ENCODE results near the gene LMAN1.

LMAN1 gene

GRCh38 chr18:59387687-59388565 lies 28.9 kb upstream of the LMAN1 start (continued):
- TF ChIP-seq, protein P1, sequence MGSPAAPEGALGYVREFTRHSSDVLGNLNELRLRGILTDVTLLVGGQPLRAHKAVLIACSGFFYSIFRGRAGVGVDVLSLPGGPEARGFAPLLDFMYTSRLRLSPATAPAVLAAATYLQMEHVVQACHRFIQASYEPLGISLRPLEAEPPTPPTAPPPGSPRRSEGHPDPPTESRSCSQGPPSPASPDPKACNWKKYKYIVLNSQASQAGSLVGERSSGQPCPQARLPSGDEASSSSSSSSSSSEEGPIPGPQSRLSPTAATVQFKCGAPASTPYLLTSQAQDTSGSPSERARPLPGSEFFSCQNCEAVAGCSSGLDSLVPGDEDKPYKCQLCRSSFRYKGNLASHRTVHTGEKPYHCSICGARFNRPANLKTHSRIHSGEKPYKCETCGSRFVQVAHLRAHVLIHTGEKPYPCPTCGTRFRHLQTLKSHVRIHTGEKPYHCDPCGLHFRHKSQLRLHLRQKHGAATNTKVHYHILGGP (tag by site-specific recombination; IDR thresholded peaks at IDR 0.05): no peak
- TF ChIP-seq PRDM10 (tag by site-specific recombination; IDR thresholded peaks at IDR 0.05) (peak; percentile 76), FEZF1 (tag by site-specific recombination; IDR thresholded peaks at IDR 0.05) (0 out of 2 replicates have a peak, but pooled peaks have one; percentile 11), ZEB2 (tag by site-specific recombination; IDR thresholded peaks at IDR 0.05) (no peak), ZBTB17 (tag by site-specific recombination; IDR thresholded peaks at IDR 0.05) (0 out of 2 replicates have a peak, but pooled peaks have one; percentile 17)

DNA sequence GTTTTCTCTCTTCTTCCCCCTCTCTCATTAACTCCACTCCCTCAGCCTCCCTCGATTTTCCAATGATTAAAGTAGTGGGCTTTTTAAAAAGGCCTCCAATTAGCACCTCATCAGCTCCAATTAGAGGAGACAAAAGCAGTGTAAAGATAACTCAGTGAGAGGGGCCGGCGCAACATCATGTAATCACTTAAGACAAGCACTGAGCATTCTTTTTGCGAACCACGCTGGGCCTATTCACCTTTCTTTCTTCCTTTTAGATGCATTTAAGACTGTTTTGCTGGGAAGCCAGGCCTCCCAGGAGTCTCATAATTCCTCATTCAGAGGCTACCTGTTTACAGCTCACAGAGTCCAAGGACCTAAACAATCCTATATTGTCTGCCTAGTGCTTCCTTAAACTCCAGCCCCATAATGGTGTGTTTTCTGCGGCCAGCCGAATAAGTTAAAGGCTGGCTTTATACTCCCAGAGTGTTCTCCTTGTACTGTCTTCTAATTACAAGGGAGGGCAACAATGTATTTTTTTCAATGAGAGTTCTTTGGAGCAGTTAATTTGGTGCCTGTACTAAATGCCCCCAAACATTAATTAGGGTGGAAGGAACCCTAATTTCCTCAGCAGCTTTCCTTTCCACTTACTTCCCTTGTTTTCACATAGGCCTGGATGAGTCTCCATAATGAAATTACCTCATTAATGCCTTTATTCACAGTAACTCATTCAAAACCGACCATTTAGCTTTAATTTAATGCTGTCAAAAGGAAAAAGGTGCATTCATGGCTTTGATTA lies 28.0 kb upstream of the LMAN1 start:
- POLR2A ChIA-PET: no interaction called here
- Histone ChIP-seq H3K9me3 (ENCODE audit: control insufficient read depth, insufficient read depth, low read depth, low read length) (no peaks in the 10 kb centered on the region), H3K4me3 (ENCODE audit: low read depth, low read length) (no peak overlapping the region), H3K4me1 (ENCODE audit: control insufficient read depth, insufficient read depth, low read length) (peaks cover 13% of the 10 kb centered on the region), H3K36me3 (ENCODE audit: control insufficient read depth in 2 of 2, insufficient read depth in 1 of 2, low read length in 2 of 2) (no peaks in the 10 kb centered on the region), H3K27ac (ENCODE audit: extremely low read depth, low read depth, low read length) (no peak overlapping the region)
- CTCF ChIA-PET: interaction anchor here (0.8 to 4.4 kb wide), 9 partner anchors 8 to 138 kb away, joined by 3 to 34 read pairs (median 4); no protein-coding TSS in a partner anchor
- TF ChIP-seq, protein P2, sequence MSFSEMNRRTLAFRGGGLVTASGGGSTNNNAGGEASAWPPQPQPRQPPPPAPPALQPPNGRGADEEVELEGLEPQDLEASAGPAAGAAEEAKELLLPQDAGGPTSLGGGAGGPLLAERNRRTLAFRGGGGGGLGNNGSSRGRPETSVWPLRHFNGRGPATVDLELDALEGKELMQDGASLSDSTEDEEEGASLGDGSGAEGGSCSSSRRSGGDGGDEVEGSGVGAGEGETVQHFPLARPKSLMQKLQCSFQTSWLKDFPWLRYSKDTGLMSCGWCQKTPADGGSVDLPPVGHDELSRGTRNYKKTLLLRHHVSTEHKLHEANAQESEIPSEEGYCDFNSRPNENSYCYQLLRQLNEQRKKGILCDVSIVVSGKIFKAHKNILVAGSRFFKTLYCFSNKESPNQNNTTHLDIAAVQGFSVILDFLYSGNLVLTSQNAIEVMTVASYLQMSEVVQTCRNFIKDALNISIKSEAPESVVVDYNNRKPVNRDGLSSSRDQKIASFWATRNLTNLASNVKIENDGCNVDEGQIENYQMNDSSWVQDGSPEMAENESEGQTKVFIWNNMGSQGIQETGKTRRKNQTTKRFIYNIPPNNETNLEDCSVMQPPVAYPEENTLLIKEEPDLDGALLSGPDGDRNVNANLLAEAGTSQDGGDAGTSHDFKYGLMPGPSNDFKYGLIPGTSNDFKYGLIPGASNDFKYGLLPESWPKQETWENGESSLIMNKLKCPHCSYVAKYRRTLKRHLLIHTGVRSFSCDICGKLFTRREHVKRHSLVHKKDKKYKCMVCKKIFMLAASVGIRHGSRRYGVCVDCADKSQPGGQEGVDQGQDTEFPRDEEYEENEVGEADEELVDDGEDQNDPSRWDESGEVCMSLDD (tag by site-specific recombination; IDR thresholded peaks at IDR 0.05): no peak
- TF ChIP-seq ZNF146 (tag by site-specific recombination; IDR thresholded peaks at IDR 0.05) (no peak), ZNF48 (tag by site-specific recombination; IDR thresholded peaks at IDR 0.05) (no peak), ZNF645 (tag by site-specific recombination; IDR thresholded peaks at IDR 0.05) (no peak), HOXD13 (CRISPR knock-in tag; IDR thresholded peaks at IDR 0.05; ENCODE audit: borderline replicate concordance) (no peak), SCRT1 (tag by site-specific recombination; IDR thresholded peaks at IDR 0.05; ENCODE audit: borderline replicate concordance) (no peak), SETDB1 (IDR thresholded peaks at IDR 0.05; ENCODE audit: insufficient read length, low read length) (no peak), SCRT2 (tag by site-specific recombination; IDR thresholded peaks at IDR 0.05) (no peak), ZNF501 (tag by site-specific recombination; IDR thresholded peaks at IDR 0.05) (no peak), MZF1 (tag by site-specific recombination; IDR thresholded peaks at IDR 0.05; ENCODE audit: borderline replicate concordance) (no peak), ZNF76 (tag by site-specific recombination; IDR thresholded peaks at IDR 0.05; ENCODE audit: borderline replicate concordance, low read depth) (no peak), ZNF221 (tag by site-specific recombination; IDR thresholded peaks at IDR 0.05; ENCODE audit: borderline replicate concordance) (no peak), ZBTB48 (tag by site-specific recombination; IDR thresholded peaks at IDR 0.05) (no peak), ZNF629 (tag by site-specific recombination; IDR thresholded peaks at IDR 0.05) (no peak), ZNF580 (tag by site-specific recombination; IDR thresholded peaks at IDR 0.05) (no peak)
- TF ChIP-seq, protein P3, sequence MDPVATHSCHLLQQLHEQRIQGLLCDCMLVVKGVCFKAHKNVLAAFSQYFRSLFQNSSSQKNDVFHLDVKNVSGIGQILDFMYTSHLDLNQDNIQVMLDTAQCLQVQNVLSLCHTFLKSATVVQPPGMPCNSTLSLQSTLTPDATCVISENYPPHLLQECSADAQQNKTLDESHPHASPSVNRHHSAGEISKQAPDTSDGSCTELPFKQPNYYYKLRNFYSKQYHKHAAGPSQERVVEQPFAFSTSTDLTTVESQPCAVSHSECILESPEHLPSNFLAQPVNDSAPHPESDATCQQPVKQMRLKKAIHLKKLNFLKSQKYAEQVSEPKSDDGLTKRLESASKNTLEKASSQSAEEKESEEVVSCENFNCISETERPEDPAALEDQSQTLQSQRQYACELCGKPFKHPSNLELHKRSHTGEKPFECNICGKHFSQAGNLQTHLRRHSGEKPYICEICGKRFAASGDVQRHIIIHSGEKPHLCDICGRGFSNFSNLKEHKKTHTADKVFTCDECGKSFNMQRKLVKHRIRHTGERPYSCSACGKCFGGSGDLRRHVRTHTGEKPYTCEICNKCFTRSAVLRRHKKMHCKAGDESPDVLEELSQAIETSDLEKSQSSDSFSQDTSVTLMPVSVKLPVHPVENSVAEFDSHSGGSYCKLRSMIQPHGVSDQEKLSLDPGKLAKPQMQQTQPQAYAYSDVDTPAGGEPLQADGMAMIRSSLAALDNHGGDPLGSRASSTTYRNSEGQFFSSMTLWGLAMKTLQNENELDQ (tag by site-specific recombination; IDR thresholded peaks at IDR 0.05; ENCODE audit: low read depth): no peak
